HG02798 (cell line): ENCODE data around the gene FGFBP1.

ENCODE experiments used
- ATAC-seq: cut with Tn5 transposase; IDR thresholded peaks from one replicate; pipeline ENCODE4 v1.9.1; 2021; ENCODE audit warnings: mild to moderate bottlenecking; ENCODE audit not compliant: unreplicated experiment, poor library complexity

Gene FGFBP1

DNA sequence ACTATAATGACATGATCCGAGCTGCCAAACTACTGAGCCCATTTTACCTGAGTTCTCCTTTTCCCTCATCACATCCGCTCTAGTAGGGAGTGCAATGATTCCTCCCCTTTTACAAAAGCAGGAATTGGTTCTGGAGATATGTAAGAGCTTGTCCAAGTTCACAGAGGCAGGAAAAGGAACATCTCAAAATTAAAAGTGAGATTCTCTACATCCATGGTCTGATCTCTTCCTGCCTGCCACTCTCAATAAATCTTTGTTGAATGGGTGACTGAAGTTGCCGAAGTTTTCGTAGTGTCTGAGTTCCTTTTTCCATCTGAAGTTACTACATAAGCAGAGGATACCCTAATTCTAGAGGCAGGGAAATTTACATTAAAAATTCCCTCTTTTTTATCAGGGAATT lies at the start of gene FGFBP1:
FGFBP1 (minus strand) TSS at position 101 of the 400 bp plus-strand sequence. CDS start 2,108 bp downstream, outside the sequence.
- ATAC-seq: no peak

DNA sequence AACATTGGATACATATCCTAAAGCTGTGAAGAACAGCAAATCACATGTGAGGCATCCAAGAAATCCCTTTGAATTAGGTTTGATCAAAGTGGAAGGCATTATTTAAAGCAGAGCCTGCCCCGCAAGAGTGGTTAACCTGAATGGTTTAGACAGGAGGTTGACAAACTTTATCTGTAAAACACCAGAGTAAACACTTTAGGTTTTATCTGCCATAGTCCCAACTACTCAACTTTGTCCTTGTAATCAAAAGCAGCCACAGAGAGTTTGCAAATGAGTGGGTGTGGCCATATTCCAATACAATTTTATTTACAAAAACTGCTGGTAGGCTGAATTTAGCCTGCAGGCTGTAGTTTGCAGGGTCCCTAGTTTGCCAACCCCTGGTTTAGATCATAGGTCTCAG lies 49.7 kb upstream of the FGFBP1 start:
- no peak for ATAC-seq

DNA sequence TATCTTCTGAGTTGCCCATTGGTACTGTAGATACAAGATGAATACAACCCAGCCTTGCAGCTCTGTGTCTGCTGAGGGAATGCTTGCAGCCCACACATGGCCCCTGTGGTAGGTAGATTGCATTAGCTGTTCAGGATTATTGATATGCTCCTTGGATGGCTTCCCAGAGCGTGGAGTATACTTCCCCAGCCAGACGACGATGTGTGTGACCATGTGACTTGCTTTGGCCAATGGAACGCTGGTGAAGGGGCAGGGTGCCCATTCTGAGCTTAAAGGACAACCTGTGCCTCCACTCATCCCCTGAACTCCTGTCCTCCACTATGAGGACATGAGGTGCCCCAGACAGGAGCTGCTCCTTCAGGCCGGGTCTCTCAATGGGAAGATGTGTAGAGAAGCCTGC lies 48.4 kb upstream of the FGFBP1 start:
- no peak for ATAC-seq

- ATAC-seq: no peak
These were observed 45.1 kb upstream of the FGFBP1 start for GRCh38 chr4:15983610-15984009.

DNA sequence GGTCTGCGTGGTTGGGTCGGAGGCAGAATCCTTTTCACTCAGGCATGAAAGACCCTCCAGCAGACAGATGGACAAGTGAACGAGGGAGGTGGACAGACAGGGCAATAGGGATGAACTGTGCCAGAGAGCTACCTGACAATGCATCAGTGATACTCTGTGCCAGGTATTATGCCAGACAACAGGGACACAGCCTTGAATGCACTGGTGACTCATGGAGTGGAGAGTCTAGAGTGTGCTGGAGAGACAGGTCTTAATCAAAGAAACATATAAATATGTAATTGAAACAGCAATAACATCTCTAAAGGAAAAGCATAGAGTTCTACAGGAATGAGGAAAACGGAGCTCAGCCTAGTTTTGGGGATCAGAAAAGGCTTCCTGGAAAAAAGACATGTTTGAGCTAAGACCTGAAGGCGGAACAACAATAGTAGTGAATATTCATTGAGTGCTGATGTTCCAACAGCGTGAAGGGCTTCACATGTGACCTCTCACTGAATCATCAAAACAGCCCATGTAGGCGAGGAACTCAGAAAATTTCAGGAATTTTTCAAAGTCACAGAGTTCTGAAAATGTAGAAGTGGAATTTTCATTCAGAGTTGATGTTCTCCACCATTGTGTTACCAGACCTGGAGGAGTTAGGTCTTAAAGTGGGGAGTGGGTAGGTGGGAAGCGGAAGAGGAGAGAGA lies 44.4 kb upstream of the FGFBP1 start:
- no peak for ATAC-seq

- ATAC-seq: no peak
These were observed 38.2 kb upstream of the FGFBP1 start for GRCh38 chr4:15976456-15977447.

- ATAC-seq: no peak
These were observed 32.7 kb upstream of the FGFBP1 start for GRCh38 chr4:15971068-15971801.

- ATAC-seq: no peak
These were observed 30.2 kb upstream of the FGFBP1 start for GRCh38 chr4:15968551-15969300.

- ATAC-seq: no peak
These were observed 26.8 kb upstream of the FGFBP1 start for GRCh38 chr4:15965325-15965724.

GRCh38 chr4:15964159-15964558 lies 25.6 kb upstream of the FGFBP1 start:
- ATAC-seq: no peak

- ATAC-seq: peak; percentile 78
These were observed 25.0 kb upstream of the FGFBP1 start for GRCh38 chr4:15963576-15963975.

DNA sequence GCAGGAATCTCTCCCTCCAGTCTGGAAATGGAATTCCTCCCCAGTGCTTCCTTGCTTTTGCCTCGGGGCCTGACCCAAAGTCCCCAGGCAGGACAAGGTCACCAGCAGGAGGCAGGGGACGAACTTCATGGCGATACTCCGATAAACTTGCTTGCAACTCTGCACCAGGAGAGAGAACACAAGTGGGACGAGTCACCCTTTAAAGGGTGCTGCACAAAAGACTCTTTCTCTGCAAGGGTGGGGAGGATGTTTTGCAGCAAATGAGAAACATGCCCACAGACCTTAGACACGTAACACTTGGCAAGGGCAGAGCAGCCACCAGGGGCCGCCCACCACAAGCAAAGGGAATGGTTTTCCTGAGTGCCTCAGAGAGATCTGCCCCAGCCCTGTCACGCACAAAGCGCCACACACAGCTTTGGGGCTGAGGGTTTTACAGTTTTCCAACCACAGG lies 24.5 kb upstream of the FGFBP1 start, which contains the start of gene FGFBP2:
FGFBP2 (minus strand) TSS at position 175 of the 451 bp plus-strand sequence; CDS start at position 129, 46 bp downstream.
- ATAC-seq: peak; percentile 58

DNA sequence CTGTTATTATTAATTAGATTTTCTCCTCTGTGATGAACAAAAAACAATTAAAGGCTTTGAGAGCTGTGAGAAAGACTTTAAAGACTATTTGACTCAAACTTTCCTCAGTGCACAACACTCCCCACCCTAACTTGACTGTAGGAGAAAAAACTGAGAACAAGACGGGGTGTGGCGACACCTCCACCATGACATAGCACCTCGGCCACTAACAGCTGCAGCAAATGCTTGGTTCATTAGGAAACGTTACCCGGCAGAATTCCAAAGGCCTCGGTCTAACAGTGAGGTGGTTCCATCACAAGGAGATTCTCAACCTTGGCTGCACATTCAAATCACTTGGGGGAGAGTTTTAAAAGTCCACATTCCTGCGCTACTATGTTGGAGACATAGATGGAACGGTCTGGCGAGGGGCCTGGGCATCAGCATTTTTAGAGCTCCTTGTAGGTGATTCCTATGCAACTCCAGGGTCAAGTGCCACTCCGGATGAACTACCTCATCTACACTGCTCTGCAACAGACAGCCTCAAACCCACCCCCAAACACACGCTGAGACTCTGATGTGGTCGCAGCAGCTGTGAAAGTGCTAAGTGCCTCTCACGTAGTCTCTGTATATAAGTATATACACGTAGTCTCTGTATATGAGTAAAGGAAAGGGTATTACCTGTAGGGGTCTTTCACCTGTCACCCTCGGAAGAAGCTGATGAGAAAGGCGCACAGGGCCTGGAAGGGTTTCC lies 23.4 kb upstream of the FGFBP1 start:
- ATAC-seq: no peak

- no peak for ATAC-seq
These were observed 20.0 kb upstream of the FGFBP1 start for GRCh38 chr4:15958562-15958961.

- peak; percentile 92 for ATAC-seq
These were observed 17.8 kb upstream of the FGFBP1 start for GRCh38 chr4:15956179-15956850.

DNA sequence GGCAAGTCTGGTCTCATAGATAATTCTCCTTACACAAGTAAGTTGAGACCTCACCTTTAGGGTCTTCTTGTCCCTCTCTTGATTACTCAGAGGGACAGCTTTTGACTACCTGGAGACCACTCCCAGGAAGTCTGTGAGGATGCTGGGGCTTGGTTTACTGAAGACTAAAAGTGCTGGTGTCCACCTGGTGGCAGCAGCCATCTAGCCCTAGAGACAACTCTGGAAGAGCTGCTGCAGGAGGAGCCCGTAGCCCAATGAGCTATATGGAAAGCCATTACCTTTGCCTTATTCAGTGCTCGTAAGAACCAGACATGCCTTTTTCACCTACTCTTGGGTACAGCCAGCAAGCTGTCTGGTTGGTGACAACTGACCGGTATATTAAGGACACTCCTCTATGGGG lies 17.1 kb upstream of the FGFBP1 start:
- no peak for ATAC-seq

DNA sequence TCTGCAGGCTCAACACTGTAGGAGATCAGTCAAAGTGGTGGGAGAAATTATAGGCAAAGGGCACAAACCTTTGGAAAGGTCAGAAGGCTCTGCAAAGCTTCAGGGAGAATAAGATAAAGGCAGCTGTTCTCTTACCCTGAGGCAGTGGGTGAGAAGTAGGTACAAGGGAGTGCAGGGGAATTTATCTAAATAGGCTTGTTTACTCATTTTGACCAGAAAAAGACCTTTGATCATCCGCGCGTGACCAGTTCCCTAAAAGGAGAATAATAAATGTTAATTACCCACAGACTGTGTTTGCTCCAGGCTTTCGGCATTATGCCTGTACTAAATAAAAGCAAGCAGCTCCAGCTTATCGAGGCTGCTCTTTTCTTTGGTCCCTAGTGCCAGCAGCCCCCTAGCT lies 15.1 kb upstream of the FGFBP1 start:
- ATAC-seq: no peak

GRCh38 chr4:15951781-15952180 lies 13.2 kb upstream of the FGFBP1 start:
- no peak for ATAC-seq

DNA sequence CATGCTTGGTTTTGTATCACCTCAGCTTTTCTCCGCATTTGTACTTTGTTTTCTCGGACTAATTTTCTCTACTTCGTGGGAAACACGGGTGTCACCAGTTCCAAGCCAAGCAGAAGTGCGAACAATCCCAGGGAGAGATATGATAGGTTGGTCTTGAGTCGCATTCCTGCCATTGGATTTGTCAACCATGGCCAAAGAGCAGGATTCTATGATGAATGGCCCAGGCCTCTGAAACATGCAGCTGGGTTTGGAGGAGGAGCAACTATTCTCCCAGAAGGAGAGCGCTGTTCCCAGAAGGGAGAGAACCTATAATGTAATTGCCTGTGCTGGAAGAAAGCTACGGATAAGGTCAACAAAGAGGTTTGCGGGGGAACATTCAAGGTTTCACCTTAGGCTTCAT lies 10.3 kb upstream of the FGFBP1 start:
- ATAC-seq: no peak
